ENCODE data around the gene BAAT.
"Not testable (repeated sequence)": the region's sequence is repeated elsewhere in the genome, so short reads cannot be mapped to it uniquely, and the experiment has no call there.

Gene BAAT

DNA sequence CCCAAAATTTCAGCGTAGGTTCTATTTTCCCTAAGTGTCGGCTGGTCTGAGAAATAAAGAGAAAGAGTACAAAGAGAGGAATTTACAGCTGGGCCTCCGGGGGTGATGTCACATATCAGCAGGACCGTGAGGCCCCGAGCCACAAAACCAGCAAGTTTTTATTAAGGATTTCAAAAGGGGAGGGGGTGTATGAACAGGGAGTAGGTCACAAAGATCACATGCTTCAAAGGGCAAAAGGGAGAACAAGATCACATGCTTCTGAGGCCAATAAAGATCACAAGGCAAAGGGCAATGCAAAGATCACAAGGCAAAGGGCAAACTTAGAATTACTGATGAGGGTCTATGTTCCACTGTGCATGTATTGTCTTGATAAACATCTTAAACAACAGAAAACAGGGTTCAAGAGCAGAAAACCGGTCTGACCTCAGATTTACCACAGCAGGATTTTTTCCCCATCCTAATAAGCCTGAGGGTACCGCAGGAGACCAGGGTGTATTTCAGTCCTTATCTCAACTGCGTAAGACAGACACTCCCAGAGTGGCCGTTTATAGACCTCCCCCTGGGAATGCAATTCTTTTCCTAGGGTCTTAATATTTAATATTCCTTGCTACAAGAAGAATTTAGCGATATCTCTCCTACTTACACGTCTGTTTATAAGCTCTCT, at the start of gene BAAT:
TSS of gene BAAT (minus strand) at position 134 of the 664 bp plus-strand sequence. CDS start 13,602 bp downstream, outside the sequence.
- DNase-seq = not testable (repeated sequence)

DNA sequence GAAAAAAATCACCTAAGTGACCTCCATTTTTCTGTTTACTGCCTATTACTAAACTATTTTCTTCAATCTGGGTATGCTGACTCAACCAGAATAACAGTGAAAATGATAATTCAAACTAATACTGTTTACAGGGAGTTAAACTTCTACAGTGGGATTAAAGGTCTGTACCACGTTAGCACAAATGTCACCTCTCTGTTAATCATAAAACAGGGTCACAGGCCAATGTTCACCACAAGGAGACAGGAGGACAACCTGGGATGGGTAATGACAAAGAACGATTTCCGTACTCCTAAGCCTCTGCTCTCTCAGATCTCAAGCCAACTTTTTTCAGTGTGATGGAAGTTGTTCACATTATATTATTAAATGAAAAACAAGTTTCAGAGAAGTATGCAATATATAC, 48.4 kb upstream of the BAAT start:
- DNase-seq = no peak

GRCh38 chr9:101432740-101433139, 47.9 kb upstream of the BAAT start:
- no peak for DNase-seq

- no peak for DNase-seq
These were observed 47.4 kb upstream of the BAAT start for GRCh38 chr9:101432171-101432570.

DNA sequence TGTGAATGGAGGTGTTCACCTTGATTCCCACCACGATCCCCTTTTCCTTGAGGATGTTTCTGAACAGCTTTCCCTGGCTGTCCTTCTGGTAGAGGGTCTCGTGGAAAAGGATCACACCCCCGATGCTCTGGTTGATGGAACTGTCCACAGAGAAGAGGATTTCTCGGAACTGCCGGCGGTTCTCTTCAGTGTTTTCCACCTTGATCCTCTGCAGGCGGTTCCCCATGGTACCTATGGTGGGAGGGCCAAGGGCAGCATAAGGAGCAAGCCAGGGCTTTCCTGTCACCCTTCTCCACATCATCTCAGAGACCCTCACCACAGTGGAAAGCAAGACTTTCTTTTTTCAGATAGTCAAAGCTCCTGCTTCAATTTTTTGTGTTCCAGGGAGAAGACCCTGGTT, 44.9 kb upstream of the BAAT start:
- DNase-seq = no peak

GRCh38 chr9:101428909-101429308, 44.1 kb upstream of the BAAT start:
- DNase-seq = no peak

DNA sequence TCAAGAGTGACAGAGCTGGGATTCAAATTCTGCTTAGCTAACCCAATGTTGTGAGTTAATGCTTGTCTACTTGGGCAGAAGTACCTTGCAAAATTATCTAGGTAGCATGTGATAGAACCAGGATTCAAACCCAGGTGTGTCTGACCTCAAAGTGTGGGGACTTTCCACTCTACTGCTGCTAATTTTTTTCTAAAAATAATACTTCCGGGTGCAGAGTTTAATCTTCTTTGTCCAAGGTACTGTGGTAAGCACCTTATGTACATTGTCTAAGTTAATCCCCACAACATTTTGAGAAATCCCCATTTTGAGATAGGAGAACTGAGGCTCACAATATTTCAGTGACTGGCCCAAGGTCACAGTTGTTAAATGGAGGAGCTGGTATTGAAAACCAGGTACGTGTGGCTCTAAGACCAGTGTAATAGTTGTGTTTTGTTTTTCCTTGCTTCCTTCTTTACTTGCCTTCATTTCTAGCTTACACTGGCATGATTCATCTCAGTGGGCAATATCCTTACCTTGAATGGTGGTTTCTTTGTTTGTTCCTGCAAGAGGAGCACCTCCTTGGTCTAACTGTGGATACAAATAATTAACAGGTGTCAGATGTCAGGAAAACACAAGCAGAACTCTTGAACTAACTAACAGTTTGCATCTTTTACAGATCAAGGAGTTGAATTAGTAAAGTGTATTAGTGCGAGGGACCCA, 43.3 kb upstream of the BAAT start:
- DNase-seq = peak; percentile 57

DNA sequence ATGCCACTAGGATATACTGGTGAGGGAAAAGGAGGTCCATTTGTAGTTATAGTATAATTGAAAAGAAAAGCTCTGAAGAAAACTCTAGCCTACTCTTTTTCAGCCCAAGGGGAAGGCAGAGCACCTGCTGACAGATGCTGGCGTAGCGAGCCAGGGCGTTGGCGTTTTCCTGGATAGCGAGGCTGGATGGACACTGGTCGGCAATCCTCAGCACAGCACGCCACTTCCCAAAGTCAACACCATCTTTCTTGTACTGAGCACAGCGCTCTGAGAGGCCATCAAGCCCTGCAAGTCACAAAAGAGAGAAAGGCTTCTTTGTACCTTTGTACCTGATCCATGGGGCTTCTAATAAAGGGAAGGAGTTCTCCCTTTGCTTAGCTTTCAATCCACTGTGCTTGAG, 42.6 kb upstream of the BAAT start:
- no peak for DNase-seq

- DNase-seq = peak; percentile 23
These were observed 36.9 kb upstream of the BAAT start for GRCh38 chr9:101421653-101422065.

- DNase-seq = no peak
These were observed 35.1 kb upstream of the BAAT start for GRCh38 chr9:101419863-101420262.

DNA sequence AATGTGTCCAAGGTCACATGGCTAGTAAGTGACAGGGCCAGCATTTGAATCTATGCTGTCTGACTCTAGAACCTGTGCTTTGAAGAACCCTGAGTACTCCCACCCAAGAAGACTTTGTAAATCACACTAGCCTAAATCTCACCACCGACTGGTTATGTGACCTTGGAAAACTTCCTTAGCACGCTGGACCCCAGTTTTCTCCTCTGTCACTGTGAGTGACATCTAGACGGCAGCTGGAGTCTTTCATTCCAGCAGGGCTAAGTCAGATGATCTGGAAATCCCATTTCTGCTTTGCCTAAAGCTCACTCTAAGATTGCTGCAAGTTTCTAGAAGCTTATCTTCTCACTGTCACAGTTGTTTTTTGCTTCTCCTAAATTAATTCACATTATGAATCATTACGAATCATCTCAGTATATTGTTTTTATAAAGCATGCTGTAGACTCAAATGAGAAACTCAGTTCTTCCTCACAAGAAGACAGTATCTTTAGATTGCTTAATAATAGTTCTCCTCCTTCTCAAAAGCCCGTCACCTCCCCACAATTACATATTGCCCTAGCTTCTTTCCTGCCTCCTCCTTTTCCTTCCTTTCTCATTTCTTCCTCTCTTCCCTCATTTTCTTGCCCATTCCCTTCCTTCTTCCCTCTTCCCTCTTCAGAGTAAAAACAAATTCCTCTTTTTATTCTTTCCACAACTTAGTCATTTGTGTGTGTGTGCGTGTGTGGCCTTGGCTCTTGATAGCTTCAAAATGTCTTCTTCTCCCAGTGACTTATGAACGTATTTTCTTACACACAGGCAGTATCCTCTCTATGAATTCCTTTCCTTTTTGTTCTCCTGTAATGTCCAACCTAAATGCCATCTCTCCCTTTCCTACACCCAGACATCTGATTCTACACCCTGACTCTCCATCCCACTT, 34.0 kb upstream of the BAAT start:
- no peak for DNase-seq

DNA sequence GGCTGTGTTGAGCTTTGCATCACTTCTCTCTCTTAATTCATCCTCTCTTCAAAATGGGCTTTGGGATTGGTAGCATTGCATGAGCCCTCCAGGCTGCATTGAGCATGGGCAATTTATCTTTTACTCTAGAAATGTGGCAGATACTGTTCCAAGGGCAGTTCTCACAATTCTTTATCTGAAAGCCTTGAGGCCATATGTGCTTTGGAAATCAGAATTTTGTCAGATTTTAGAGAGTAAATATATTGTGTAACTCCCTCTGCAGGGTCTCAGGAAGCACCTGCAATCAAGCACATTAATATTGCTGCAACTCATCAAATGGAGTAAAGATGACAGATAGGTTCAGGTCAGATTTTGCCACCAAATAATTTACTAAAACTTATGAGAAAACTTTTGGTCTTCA, 33.2 kb upstream of the BAAT start:
- DNase-seq = no peak

- DNase-seq = no peak
These were observed 32.6 kb upstream of the BAAT start for GRCh38 chr9:101417389-101417788.

- no peak for DNase-seq
These were observed 30.8 kb upstream of the BAAT start for GRCh38 chr9:101415578-101415977.

GRCh38 chr9:101414839-101415238, 30.0 kb upstream of the BAAT start:
- no peak for DNase-seq

DNA sequence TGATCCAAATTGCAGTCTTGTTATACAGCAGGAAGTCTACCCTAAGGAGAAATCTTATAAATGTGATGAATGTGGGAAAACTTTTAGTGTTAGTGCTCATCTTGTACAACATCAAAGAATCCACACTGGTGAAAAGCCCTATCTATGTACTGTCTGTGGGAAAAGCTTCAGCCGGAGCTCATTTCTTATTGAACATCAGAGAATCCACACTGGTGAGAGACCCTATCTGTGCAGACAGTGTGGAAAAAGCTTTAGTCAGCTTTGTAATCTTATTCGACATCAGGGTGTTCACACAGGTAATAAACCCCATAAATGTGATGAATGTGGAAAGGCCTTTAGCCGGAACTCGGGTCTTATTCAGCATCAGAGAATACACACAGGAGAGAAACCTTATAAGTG, 24.3 kb upstream of the BAAT start:
- no peak for DNase-seq

- DNase-seq = no peak
These were observed 23.7 kb upstream of the BAAT start for GRCh38 chr9:101408374-101409078.

- DNase-seq = no peak
These were observed 18.9 kb upstream of the BAAT start for GRCh38 chr9:101403516-101404285.

DNA sequence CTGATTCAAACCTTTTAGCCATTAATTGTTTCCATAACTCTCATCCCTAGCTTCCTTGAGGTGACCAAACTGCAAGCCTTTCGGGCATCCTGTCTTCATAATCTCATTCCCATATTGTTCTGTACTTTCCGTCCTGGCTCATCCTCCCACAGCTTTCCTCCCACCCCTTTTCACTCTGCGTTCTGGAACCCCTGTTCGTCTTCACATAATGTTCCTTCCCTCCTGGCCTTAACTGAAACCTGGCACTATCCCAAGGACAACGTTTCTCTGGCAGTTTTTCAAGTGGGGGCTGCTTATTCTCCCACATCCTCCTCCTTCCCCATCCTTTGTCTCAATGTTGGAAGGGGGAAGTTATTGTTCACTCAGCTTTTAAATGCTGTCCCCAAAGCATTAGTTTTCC, 15.3 kb upstream of the BAAT start:
- DNase-seq = peak; percentile 9

DNA sequence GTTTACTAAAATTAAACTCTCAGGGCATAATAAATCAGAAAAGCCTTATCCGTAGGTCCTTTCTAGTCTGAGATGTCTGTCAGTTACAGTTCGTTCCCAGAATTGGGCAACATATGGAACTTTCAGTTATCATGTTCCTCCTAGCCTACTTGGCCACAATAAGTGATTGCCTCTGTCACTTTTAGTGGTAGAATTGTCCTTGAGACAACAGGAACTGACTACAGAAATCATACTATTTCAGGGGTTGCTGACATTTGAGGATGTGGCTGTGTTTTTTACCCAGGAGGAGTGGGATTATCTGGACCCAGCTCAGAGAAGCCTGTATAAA, 14.8 kb upstream of the BAAT start:
- no peak for DNase-seq

DNA sequence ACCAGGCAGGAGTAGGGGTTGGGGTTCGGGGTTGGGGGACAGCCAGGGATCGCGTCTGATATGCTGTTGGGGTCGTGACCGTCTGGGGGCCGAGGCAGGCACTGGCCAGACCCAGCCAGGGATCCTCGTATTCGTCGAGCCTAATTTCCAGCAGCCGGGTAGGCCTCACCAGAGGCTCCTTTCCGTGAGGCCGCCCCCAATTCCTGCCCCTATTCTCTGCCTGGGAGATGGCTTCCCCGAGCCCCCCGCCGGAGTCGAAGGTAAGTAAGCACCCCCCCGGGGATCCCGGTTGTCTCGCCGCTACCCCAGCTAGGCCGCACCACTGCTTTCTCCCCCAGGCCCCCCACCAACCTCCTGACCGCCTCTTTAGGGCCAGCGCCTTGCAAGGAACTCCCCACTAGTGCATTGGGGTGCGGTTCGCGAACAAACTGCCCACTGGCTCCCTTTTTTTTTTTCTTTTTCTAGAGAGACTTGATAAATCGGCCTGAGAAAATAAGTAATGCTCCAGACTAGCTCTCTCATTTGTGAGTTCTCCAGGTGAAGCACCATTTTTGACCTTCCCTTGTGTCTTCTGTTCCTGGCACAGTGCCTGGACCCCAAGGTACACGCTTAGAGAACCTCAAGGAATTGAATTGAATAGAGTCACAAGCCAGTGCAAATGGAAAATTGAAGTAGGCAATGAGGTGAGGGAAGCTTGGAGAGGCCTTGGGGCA, 14.3 kb upstream of the BAAT start:
- DNase-seq = peak; percentile 55

Measured in RPMI8226 (cell line).